SKM-1 treated with dmso at 0.1 percent for 144 hours (cell line): ENCODE results near the gene WDR81.

Source experiments
- DNase-seq: peaks from one replicate; lab custom pipeline; 2025; ENCODE audit not compliant: unreplicated experiment; lab: John Stamatoyannopoulos, UW

Gene WDR81

DNA sequence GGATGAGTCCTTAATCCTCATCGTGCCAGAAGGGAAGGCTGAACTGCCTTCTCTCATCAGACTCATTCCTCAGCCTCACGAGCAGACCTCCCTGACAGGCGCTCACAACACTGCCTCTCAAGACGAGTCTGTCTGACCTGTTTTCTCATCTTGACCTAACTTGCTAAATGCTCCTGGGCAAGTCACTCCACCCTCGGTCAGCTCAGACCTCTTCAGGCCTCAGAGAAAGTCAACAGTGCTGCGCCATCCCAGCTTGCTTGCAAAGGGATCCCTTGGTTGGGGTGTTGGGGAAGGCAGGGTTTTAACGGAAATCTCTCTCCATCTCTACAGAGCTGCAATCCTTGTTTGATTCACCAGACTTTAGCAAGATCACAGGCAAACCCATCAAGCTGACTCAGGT lies 52.4 kb downstream of the WDR81 start:
- DNase-seq: no peak

- DNase-seq: no peak
These were observed 55.1 kb downstream of the WDR81 start for GRCh38 chr17:1779571-1780131.

DNA sequence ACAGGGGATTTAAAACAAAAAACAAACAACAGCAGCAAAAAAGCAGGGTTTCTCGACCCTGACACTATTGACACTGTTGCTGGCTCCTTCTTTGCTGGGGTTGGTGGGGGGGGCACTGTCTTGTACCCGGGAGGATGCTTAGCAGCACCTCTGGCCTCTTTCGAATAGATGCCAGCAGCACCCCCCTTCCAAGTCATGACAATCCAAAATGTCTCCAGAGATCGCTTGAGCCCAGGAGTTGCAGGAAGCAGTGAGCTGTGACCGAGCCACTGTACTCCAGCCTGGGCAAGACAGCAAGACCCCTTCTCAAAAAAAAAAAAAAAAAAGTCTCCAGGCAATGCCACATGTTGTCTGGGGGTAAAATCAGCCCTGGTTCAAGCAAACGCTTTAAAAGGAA lies 57.7 kb downstream of the WDR81 start:
- no peak for DNase-seq

- no peak for DNase-seq
These were observed 58.8 kb downstream of the WDR81 start for GRCh38 chr17:1783271-1783670.

DNA sequence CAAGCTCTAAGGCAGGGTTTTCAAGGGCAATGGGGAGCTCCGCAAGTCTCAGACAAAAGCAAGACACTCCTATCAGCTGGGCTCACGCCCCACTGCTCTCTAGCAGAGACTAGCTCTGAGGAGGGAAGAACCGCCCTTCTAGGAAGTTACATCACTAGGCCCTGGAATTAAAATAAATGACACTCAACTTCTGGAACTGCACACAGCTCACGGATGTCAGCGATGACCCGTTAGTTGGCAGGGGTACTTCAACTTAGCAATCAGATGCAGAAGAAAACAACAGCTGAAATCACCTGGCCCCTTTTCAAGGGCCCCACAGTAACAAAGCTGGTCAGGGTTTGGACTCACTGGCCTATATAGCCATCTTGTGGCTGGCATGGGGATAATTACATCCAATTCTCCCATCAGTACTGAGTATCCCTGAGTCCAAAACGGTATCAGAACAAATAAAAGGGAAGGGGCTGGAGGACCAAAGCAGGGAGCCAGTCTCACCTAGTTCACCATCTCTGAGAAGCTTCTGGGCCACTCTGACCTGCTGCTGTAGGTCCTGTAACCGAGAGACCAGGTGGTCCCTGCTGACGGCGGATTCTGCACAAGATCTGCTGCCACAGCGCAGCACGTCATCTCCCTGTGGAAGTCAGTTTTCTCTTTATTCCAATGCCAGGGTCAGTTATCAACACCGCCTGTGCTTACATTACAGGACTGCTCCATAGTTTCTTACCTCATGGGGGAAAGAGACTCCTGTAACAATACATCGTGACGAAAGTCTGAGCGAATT lies 59.5 kb downstream of the WDR81 start:
- DNase-seq: no peak

- DNase-seq: no peak
These were observed 61.4 kb downstream of the WDR81 start for GRCh38 chr17:1785930-1786329.

- no peak for DNase-seq
These were observed 62.2 kb downstream of the WDR81 start for GRCh38 chr17:1786708-1787107.

DNA sequence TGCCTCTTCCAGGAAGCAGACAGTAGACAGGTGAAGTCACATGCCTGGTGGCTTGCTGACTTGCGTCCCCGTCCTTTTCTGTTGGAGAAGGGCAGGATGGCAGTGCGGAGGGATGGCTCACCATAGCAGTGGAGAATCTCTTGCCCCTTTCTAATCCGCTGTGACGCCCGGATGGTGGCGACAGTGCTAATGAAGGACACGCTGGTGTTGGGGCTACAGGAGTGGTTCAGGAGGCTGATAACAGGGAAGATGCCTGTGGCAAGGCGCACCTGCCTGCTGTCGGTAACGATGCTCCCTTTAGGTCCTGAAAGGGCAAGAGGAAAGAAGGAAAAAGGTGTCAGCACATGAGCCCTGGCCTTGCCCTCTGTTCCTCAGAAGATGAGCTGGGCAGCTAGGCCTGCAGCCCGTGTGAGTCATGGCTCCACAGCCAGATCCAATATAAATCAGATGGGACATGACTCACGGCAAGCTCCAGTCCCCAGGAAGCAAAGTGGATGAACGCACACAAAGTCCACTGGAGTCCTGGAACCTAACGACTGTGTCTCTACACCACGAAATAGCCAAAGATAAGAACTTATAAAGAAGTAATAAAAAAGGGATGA lies 62.9 kb downstream of the WDR81 start:
- DNase-seq: no peak
